Brain microvascular endothelial cell (primary cell): ENCODE measurements around the gene TNFSF11.

ENCODE experiments used
- DNase-seq: peaks from one replicate; pipeline ENCODE4 v3.0.0-alpha.2; 2020
- H3K27ac ChIP-seq: fragments of 250-450 bp; sonication (Bioruptor Pico); 2 replicates; pipeline ENCODE4 v1.5.1; 2020; ENCODE audit warnings: mild to moderate bottlenecking, moderate library complexity
- H3K27me3 ChIP-seq: fragments of 250-450 bp; sonication (Bioruptor Pico); replicated peaks from 2 replicates; pipeline ENCODE4 v1.5.1; 2020; ENCODE audit warnings: mild to moderate bottlenecking
- H3K36me3 ChIP-seq: fragments of 250-450 bp; sonication (Bioruptor Pico); replicated peaks from 2 replicates; pipeline ENCODE4 v1.5.1; 2020; ENCODE audit warnings: mild to moderate bottlenecking
- H3K4me3 ChIP-seq: 2 replicates; pipeline ENCODE4 v1.5.1; 2011; ENCODE audit warnings: low read depth, mild to moderate bottlenecking, control low read depth, low read length, moderate library complexity
- in situ Hi-C: cut with HindIII; loops from 2 replicates; pipeline ENCODE4 v1.10.0; 2017; ENCODE audit warnings: low sequenced_read_pairs, low pct_ligation_motif_present
- TF ChIP-seq, protein P1 (sequence below): IDR thresholded peaks from 2 replicates; pipeline ENCODE4 v1.5.1; 2011; ENCODE audit warnings: low read depth, mild to moderate bottlenecking, moderate library complexity, low read length, control low read depth, inconsistent platforms; ENCODE audit errors: missing control alignments

TNFSF11 gene

DNA sequence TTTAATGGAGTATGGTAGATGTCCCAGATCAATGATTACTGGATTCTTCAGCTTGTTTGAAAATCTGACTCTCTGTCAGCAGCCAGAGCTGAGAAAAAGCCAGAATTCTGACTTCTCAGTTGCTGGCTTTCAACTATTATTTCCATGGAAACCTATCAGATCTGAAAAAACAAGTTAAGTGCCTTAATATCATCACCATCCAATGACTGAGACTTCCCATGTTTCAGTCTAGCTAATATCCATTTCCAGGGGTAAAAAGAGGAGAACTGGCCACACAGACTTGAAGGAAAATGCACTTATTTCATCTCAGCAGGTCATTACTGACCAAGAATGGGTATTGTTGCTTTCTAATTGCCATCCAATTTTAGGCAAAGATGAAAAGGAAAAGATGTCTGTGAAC is 75.2 kb downstream of the TNFSF11 start:
- H3K4me3 ChIP-seq, result no peak overlapping the region
- DNase-seq, result no peak
- in situ Hi-C loops, result no loop called here
- no peak overlapping the region for H3K27ac ChIP-seq
- H3K36me3 ChIP-seq, result no peaks in the 10 kb centered on the region
- TF ChIP-seq, protein P1, sequence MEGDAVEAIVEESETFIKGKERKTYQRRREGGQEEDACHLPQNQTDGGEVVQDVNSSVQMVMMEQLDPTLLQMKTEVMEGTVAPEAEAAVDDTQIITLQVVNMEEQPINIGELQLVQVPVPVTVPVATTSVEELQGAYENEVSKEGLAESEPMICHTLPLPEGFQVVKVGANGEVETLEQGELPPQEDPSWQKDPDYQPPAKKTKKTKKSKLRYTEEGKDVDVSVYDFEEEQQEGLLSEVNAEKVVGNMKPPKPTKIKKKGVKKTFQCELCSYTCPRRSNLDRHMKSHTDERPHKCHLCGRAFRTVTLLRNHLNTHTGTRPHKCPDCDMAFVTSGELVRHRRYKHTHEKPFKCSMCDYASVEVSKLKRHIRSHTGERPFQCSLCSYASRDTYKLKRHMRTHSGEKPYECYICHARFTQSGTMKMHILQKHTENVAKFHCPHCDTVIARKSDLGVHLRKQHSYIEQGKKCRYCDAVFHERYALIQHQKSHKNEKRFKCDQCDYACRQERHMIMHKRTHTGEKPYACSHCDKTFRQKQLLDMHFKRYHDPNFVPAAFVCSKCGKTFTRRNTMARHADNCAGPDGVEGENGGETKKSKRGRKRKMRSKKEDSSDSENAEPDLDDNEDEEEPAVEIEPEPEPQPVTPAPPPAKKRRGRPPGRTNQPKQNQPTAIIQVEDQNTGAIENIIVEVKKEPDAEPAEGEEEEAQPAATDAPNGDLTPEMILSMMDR, result no peak
- no peaks in the 10 kb centered on the region for H3K27me3 ChIP-seq

DNA sequence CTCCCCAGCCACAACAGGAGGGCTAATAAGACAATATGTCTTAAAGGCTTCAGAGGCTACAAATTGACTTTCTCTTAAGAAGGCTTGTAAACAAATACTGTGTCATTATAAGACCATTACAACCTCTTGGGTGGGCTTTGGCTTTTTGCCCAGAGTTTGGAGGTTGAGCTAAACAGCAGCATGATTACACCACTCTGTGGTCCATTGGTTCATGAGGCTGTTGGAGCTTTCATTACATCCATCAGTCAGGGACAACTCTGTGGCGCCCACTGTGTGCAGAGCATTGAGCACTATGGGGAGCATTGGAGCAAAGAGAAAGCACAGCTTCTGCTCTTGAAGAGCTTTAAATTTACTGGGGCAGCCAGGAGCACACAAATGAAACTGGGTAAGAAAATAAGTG is 75.9 kb downstream of the TNFSF11 start:
- in situ Hi-C loops, result no loop called here
- TF ChIP-seq, protein P1, result no peak
- no peaks in the 10 kb centered on the region for H3K27me3 ChIP-seq

DNA sequence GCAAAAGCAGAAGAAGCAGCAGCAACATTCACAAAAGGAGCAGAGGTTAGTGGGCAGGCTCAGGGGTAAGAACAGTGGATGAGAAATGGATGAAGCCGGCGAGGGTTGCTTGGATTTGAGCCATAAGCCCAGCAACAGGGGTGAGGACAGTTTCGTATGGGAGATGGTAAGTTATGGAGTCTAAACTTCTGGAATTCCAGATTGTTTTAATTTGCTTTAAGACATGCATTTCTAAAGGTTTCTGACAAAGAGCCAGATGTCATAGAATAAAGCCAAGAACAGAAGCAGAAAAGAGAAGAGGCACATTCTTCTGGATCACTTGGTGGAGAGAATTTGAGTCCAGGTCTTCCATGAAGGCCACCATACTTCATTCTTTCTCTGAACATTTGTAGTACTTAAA is 76.6 kb downstream of the TNFSF11 start:
- in situ Hi-C loops, result no loop called here
- no peak for DNase-seq
- TF ChIP-seq, protein P1, result no peak
- Histone ChIP-seq H3K36me3 (no peaks in the 10 kb centered on the region), H3K27me3 (no peaks in the 10 kb centered on the region), H3K4me3 (no peak overlapping the region), H3K27ac (no peak overlapping the region)

More for the DNA sequence above, 75.9 kb downstream of the TNFSF11 start:
- no peak overlapping the region for H3K4me3 ChIP-seq
- no peak overlapping the region for H3K27ac ChIP-seq
- DNase-seq, result no peak
- H3K36me3 ChIP-seq, result no peaks in the 10 kb centered on the region

DNA sequence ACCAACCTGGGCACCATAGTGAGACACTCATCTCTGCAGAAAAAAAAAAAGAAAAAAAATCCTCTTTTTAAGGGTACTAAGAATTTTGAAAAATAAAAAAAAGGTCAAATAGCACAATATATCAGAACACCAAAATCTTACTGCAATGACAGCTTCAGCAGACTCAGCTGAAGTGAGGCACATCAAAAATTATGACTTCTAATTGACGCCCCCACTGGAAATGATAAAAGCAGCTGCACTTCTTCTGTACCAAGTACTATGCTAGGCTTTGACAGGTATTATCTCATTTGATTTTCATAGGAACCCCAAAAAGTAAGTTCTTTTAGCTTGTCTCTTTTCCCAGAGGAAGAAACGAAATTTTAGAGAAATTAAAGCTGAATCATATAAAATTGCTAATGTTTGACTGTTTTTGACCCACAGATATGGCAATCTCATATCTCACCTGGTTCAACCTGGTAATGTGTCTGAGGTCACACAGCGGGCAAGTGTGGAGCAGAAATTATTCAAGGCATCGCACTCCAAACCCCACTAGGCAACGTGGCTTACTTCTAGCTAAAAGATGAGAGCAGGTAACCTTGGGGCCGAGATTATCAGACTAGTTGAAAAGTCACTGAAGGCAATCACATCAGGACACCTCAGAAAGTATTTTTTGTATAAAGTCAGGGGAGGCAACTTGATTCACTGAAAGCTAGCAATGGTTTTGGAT is 78.1 kb downstream of the TNFSF11 start:
- H3K27ac ChIP-seq, result no peak overlapping the region
- no peaks in the 10 kb centered on the region for H3K36me3 ChIP-seq
- H3K4me3 ChIP-seq, result no peak overlapping the region
- in situ Hi-C loops, result no loop called here
- H3K27me3 ChIP-seq, result no peaks in the 10 kb centered on the region
- TF ChIP-seq, protein P1, result no peak
- DNase-seq, result no peak

DNA sequence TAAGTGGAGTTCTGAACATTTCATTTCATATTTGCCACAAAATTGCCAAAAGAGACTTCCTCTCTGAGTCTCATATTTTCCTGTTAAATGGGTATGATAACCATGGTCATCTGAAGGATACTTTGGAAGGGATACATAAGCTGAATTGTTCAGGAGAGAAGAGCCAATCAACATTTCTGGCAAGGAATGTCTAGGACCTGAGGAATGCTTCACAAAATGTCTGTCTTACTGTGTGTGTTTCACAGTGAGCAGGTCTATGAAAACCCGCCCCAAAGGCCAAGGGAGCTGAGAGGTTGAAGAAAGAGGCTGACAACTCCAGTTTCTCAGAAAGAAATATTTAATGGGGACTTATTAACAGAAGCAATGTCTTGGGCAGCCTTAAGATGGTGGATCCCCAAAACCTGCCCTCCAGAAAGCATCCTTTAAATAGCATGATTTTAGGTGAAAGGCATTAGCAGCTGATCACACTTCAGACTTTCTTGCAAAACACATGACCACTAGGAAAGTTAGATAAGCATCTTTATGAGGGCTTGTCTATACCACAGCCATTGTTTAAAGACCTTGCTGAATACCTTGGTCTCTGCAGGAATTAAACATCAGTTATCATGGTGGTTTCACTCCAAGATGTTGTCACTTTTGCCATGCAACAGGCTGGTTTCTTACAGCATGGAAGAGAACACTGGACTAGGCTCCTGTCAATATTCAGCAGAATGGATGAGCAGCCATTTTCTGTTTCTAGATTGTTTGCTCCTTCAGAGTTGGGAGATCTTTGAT is 78.9 kb downstream of the TNFSF11 start:
- Histone ChIP-seq H3K27ac (no peak overlapping the region), H3K36me3 (no peaks in the 10 kb centered on the region), H3K27me3 (no peaks in the 10 kb centered on the region), H3K4me3 (no peak overlapping the region)
- in situ Hi-C loops, result no loop called here
- DNase-seq, result no peak
- TF ChIP-seq, protein P1, result no peak
